ENCODE results near the gene FILIP1L. TPM values are rescaled to one million over a fixed set of nuclear protein-coding genes. Genes with fewer than 3 reads are reported as not detected.

FILIP1L gene
- total and polyA plus RNA-seq, 12 donors = 5.3 to 33.2 (median 17.4) TPM

- no peak overlapping the region for H3K4me3 ChIP-seq
- intact Hi-C loops (cut with DNase I) = no loop called here
- no peak for DNase-seq
- no peaks in the 10 kb centered on the region for H3K9me3 ChIP-seq (replicated peaks in 1 of 3)
- no peaks in the 10 kb centered on the region for H3K27me3 ChIP-seq
- no peak overlapping the region for H3K27ac ChIP-seq
- peaks cover 0 to 9% of the 10 kb centered on the region in 2 donors for H3K4me1 ChIP-seq (replicated peaks in 1 of 2)
- H3K36me3 ChIP-seq (replicated peaks in 1 of 2) = no peaks in the 10 kb centered on the region
- TF ChIP-seq POLR2A (IDR thresholded peaks at IDR 0.05) = no peak
- no peak for TF ChIP-seq CTCF (IDR thresholded peaks at IDR 0.05)
Measured at GRCh38 chr3:100104817-100105413, 9.4 kb downstream of the FILIP1L start.

- H3K4me3 ChIP-seq = no peak overlapping the region
- intact Hi-C loops (cut with DNase I) = no loop called here
- H3K27ac ChIP-seq = no peak overlapping the region
- peaks cover 0 to 10% of the 10 kb centered on the region in 2 donors for H3K4me1 ChIP-seq (replicated peaks in 1 of 2)
- H3K36me3 ChIP-seq (replicated peaks in 1 of 2) = no peaks in the 10 kb centered on the region
- no peaks in the 10 kb centered on the region for H3K9me3 ChIP-seq (replicated peaks in 1 of 3)
- TF ChIP-seq POLR2A (IDR thresholded peaks at IDR 0.05) (no peak), CTCF (IDR thresholded peaks at IDR 0.05) (no peak)
- no peaks in the 10 kb centered on the region for H3K27me3 ChIP-seq
- 85 to 93% (median 91%) methylated on average over 2 of the region's 2 CpGs for WGBS, 4 donors
- DNase-seq = no peak
Measured at GRCh38 chr3:100104442-100104798, 9.9 kb downstream of the FILIP1L start.

- 91 to 94% (median 93%) methylated on average over 4 of the region's 4 CpGs for WGBS, 4 donors
- no peaks in the 10 kb centered on the region for H3K36me3 ChIP-seq (replicated peaks in 1 of 2)
- intact Hi-C loops (cut with DNase I) = no loop called here
- no peaks in the 10 kb centered on the region for H3K9me3 ChIP-seq (replicated peaks in 1 of 3)
- no peak overlapping the region for H3K27ac ChIP-seq
- no peak overlapping the region for H3K4me3 ChIP-seq
- H3K4me1 ChIP-seq (replicated peaks in 1 of 2) = peaks cover under 1 to 14% of the 10 kb centered on the region in 2 donors
- no peak for TF ChIP-seq CTCF (IDR thresholded peaks at IDR 0.05)
- no peak for TF ChIP-seq POLR2A (IDR thresholded peaks at IDR 0.05)
- H3K27me3 ChIP-seq = no peaks in the 10 kb centered on the region
- DNase-seq = no peak
Measured at GRCh38 chr3:100103558-100104441, 10.5 kb downstream of the FILIP1L start.

- H3K27me3 ChIP-seq = no peaks in the 10 kb centered on the region
- H3K27ac ChIP-seq = no peak overlapping the region
- 98 to 100% (median 100%) methylated on average over 1 of the region's 1 CpG for WGBS, 4 donors
- intact Hi-C loops (cut with DNase I) = no loop called here
- no peak for DNase-seq
- TF ChIP-seq CTCF (IDR thresholded peaks at IDR 0.05) = no peak
- TF ChIP-seq POLR2A (IDR thresholded peaks at IDR 0.05) = no peak
- H3K36me3 ChIP-seq (replicated peaks in 1 of 2) = no peaks in the 10 kb centered on the region
- H3K4me1 ChIP-seq (replicated peaks in 1 of 2) = peaks cover 9 to 24% of the 10 kb centered on the region in 2 donors
- H3K9me3 ChIP-seq (replicated peaks in 1 of 3) = no peaks in the 10 kb centered on the region
- H3K4me3 ChIP-seq = no peak overlapping the region
Measured at GRCh38 chr3:100102757-100103156, 11.5 kb downstream of the FILIP1L start.

Data from adrenal gland (tissue), 12 donors.